Measurements from ENCODE around the gene CSNK1E.
A peak's percentile ranks its signal among the peaks of the same experiment; 100 is the strongest.
"Not testable (repeated sequence)": the region's sequence is repeated elsewhere in the genome, so short reads cannot be mapped to it uniquely, and the experiment has no call there.

Gene CSNK1E

DNA sequence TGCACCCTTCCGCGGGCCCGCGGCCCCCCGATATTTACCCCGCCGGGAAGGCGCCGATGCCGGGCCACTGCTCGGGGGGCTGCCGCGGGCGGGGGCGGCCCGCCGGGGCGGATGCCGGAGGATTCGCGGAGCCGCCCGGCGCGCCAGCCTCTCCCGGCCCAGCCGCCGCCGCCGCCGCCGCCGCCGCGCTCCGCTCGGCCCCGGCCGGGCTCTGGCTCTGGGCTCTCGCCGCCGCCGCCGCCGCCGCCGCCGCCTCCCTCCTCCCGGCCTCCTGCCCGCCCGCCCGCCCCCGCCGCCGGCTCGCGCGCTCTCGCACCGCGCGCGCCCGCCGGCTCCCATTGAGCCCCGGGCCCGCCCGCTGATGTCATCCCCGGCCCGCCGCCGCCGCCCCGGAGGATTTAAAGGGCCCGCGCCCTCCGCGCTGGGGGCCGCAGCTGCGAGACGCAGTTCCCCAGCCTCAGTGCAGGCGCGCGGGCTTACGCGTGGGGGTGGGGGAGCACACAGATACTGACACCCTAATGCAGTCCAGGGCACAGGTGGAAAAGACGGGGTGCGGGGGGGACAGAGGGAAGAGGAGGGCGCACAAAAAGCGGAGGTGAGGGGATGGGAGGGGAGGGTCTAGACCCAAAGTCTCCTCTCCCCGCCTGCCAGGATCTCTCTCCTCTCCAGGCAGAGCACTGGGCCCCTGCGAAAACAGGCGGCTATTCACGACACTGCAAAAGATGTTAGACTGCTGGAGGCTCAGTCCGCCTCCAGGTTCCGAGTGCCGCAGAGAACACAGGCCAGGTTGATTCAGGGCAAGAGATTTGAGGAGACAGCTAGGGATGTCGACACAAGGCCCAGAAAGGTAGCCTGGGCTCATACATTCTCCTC is at the start of gene CSNK1E:
Gene CSNK1E, minus strand, starts transcription at position 312 of the 873 bp plus-strand sequence. CDS start 3,276 bp downstream, outside the sequence.
- peak; percentile 78 for DNase-seq

DNA sequence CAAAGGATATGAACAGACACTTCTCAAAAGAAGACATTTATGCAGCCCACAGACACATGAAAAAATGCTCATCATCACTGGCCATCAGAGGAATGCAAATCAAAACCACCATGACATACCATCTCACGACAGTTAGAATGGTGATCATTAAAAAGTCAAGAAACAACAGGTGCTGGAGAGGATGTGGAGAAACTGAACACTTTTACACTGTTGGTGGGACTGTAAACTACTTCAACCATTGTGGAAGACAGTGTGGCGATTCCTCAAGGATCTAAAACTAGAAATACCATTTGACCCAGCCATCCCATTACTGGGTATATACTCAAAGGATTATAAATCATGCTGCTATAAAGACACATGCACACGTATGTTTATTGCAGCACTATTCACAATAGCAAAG is 48.6 kb upstream of the CSNK1E start:
- not testable (repeated sequence) for DNase-seq

DNA sequence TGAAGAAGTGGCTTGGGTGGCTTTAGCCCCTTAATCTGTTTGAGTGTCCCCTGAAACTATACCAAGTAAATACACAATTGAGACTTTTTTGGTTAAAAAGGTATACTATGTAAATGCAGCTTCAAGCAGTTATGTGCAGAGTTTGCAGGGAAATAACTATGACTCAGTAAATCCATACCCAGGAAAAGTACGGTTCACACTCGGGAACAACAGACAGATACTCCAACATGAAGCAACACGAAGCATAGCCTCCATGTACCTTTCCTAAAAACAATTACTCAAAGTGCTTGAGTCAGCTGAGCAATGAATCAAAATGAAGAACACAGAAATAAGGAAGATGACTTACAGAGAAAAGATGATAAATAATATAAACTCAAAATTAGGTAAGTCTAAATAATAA is 47.9 kb upstream of the CSNK1E start:
- DNase-seq = not testable (repeated sequence)

DNA sequence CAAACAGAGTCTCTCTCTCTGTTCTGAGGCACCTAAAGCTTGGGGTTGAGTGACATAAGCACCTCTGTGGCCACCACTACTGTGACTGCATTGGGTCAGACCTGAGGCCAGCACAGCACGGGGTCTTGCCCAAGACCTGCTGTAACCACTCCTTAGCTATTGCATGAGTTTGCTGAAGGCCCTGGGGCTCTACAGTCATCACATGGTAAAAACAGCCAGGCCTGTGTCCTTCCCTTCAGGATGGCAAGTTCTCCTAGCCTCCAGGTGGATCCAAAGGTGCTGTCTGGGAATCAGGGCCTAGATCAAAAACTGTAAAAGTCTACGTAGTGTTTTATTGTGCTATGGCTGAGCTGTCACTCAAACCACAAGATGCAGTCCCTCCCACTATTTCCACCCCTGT is 43.3 kb upstream of the CSNK1E start:
- DNase-seq = not testable (repeated sequence)

DNA sequence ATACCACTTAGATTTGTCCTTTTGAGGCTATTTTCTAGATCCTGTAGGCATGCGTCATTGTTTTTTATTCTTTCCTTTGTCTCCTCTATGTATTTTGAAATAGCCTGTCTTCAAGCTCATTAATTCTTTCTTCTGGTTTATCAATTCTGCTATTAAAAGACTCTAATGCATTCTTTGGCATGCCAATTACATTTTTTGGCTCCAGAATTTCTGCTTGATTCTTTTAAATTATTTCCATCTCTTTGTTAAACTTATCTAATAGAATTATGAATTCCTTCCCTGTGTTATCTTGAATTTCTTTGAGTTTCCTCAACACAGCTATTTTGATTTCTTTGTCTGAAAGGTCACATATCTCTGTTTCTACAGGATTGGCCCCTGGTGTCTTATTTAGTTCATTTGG is 42.6 kb upstream of the CSNK1E start:
- DNase-seq = not testable (repeated sequence)

DNA sequence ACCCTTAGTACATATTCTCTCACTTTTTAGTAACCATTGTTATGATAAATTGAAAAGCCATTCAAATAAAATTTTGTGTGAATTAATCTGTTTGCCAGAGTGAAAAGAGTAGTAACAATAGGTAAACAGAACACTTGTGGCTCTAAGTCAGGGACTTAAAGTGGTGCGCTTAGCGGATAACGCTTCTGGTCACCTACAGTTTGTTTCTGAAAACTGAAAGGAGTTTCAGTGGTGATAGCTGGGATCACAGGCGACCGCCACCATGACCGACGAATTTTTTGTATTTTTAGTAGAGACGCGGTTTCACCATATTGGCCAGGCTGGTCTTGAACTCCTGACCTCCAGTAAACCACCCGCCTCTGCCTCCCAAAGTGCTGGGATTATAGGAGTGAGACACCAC is 40.7 kb upstream of the CSNK1E start:
- not testable (repeated sequence) for DNase-seq

DNA sequence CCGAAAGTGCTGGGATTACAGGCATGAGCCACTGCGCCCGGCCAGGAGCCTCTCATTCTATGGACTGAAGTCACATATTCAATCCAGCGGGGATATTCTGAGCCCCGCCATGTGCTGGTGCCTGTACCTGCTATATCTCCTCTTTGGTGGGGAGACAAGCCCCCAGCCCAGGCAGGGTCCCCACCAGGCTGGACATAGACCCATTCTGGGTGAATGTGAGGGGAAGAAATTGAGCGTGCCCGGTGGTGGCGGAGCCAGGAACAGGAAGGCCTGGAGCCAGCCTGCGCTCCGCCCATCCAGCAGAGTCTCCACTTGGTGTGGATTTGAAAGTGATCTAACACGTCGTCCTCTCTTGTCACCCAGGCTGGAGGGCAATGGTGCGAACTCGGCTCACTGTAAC is 38.0 kb upstream of the CSNK1E start:
- DNase-seq = no peak

DNA sequence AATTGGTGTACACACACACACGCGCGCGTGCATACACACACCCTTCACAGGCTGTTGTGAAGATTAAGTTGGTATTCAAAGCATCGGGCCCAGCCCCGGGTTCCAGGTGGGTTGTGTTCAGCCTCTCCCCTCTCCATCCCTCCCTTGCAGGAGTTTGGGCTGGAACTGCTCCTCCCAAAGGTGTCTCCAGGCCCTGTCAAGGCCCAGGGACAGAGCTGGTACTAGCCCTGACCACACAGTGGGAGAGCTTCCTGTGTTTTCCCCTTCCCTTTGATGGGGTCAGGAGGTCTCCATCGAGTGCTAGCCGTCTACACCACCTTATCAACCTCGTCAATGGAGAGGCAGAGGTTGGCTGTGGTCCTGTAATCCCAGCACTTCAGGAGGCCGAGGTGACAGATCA is 36.5 kb upstream of the CSNK1E start:
- DNase-seq = no peak

DNA sequence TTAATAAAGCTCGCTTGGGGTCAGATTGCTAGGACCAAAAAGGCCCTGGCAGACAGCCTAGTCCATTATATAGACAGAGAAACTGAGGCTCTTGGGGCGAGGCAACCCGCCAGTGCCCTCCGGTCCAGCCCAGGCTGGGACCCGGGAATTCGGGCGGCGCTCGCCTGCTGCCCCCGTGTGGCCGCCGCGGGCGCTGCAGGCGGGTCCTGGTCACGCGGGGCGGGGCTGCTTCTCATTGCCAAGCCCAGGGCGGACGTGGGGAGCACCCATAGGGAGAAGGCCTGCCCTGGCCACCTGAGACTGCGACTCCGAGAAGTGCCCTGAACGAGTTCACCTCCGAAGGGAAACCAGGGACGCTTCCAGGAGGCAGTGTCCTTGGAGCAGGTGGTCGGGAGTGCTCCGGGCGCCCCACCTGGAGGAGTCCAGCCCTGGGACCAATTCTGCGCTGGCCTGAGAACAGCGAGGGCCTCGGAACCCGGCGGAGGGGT is 36.0 kb upstream of the CSNK1E start:
- peak; percentile 76 for DNase-seq

DNA sequence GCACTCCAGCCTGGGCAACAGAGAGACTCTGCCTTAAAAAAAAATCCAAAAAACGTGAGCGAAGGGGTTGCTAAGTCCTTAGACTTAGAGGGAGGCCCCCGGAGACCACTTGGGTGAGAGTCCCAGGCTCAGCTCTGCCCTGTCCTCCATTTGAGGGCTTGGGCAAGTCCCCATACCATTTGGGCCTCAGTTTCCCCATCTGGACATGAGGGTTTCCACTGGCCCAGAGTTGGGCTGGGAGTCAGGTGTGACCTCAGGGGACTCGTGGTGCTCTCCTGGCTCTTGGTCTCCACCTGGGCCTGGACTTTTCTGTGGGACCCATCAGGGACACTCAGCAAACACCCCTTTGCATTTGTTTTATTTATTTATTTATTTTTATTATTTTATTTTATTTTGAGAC is 35.2 kb upstream of the CSNK1E start:
- no peak for DNase-seq

DNA sequence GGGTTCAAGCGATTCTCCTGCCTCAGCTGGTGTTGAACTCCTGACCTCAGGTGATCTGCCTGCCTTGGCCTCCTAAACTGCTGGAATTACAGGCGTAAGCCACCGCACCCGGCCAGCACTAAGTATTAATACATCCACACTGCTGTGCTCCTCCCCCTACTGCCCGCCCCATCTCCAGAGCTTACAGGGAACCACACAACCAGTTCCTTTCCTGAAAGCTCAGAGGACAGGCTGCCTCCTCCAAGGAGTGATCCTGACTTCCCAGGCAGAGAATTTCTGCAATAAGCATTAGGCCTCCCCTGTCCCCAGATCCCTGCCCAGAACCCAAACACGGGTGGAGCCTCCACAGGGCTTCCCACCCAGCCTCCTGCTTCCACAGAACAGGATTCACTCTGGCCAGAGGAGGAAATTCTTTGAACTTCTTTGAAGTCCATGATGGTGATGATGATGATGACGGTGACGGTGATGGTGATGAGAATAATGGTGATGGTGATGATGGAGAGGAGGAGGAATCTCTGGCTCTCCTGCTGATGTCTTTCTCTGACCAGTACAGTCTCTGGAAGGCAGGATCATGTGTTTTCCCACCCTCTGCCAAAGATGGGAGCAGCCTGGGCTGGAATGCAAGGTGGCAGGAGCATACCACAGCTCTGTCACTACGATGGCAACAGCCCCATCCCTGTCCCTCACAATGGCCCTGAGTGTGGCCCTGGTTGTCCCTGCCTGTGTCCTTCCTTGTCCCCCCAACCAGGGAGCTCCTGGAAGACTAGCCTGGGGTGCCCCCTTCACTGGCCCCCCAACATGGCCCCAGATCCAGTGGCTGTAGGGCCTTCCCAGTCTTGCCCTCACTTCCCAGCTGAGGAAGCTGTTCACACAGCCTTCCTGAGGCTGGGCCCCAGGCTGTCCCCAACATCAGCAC is 33.5 kb upstream of the CSNK1E start:
- no peak for DNase-seq

DNA sequence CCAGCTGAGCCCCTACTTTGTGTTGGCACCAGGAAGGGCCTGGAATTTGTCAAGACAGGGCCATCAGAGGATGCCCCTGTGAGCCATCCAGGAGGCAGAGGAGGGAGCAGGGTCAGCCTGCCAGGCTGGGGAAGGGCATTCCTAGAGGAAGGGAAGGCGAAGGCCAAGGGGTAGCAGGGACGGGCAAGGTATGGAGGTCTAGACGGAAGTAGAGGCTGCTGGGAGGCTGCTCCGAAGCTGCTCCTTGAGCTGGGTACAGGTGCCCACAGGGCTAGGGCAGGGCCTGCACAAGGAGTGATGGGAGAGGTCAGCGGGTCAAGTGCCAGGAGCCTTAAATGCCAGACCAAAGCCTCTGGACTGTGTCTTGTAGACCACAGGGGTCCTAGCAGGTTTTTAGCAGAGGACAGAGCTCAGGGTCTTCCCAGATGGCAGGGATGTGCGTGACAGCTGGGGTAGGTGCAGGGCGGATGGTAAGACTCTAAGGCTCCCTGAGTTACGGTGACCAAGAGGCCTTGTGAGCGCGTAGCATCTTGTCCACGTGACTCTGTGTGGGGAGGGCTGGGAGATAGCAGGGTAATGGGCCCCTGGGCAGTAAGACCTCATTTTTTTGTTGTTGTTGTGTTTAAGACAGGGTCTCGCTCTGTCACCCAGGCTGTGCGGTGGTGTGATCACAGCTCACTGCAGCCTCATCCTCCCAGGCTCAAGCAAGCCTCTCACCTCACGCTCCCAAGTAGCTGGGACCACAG is 31.7 kb upstream of the CSNK1E start:
- no peak for DNase-seq

DNA sequence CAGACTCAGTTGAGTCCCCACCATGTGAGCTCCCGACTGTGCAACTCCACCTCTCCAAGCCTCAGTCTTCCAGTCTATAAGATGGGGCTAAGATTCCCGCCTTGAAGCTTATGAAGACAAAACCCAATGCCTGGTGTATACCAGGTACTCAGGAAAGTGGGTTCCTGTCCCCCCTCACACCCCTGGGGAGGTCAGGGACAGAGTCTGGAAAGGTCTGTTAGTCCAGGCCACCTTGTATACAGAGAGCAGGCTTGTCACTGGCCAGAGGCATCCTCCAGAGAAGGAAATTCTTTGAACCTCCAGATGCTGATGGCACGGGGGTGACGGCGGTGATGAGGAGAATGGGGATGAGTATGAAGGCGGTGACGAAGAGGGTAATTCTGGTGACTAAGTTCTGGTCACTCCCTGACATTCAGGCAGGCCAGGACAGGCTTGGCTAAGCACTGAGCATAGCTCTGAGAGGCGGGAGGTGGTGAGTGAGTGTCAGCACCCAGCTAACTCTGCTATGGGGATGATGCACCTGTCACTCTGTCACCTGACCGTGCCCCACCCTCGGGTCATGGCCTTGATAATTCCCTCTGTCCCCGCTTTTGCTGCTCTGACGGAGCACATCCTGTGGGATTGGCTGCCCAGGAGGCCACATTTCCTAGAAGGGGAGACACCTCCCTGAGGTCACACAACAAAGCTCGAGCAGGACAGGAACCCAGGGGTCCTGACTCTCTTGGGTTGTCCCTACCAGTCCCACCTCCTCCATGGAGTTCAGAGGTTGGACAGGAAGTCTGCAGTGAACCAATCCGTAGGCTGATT is 30.9 kb upstream of the CSNK1E start:
- DNase-seq = no peak

DNA sequence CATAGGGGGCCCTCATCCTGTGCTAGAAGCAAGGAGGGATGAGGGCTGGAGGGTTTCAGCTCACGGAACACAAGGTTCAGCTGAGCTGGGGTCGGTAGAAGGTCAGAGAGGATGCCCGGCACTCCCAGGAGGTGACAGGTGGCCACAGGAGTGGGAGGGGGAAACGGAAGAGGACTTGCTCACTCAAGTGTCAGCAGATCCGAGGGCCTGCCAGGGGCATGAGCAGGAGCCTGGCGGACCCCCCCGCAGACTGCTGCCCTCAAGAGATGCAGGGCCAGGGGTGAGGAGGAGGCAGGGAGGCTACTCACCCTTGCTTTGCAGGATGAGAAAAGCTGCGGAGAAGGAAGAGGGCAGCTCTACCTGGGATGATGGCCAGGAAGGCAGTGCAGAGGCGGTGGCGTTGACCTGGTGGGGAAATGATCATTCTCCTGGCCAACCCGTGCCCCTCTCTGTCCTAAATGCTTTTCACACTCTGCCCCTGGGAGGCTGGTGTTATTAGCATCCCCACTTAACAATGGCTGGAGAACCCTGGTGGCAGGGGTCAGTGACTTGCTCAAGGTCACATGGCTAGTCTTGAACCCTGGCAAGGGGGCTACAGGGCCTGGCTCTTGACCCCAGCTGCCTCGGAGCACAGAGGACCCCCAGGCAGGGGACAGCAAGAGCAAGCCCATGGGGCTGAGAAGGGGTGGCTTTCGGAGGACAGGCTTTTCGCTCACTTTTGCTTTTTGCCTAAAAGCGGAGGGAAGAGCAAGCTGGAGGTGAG is 30.1 kb upstream of the CSNK1E start:
- DNase-seq = no peak

DNA sequence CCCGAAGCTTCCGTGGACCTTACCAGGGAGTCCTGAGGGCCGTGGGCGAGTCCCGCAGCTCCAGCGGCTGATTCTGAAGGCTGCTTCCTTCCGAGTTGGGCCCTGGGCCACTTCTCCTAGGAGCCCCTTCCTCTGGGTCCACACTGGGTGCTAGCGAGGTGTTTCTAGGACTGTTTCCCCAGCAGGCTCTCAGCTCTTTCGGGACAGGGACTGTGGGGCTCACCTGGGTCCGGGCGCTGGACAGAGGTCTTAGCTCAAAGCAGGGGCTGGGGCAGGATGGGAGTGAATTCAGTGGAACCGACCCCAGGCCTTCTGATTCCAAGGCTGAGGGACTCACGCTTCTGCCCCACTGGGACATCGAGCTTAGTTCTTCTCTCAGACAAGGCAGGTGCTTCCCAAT is 29.3 kb upstream of the CSNK1E start:
- DNase-seq = no peak

DNA sequence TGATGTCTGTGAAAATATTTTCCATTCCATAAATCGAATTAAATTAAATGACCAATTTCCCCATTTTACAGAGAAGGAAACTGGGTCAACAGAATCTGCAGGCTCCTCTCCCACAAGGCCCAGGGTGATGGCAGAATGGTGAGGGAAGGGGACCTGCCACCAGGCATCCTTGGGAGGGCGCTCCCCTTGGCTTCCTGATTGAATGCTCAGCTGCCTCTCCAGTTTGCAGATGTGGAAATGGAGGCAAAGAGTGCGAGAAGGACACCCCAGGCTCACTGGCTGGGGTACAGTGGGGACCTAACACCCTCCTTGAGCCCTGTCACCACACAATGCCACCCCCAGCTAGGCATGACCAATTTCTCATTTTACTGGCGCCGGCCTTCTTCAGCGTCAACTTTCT is 28.5 kb upstream of the CSNK1E start:
- no peak for DNase-seq

DNA sequence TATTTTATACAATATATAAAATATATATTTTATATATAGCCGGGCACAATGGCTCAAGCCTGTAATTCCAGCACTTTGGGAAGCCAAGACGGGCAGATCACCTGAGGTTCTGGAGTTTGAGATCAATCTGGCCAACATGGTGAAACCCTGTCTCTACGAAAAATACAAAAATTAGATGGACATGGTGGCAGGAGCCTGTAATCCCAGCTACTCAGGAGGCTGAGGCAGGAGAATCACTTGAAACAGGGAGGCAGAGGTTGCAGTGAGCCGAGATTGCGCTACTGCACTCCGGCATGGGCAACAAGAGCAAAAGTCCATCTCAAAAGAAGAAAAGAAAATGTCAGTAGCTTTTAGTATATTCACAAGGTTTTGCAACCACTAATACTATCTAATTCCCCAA is 22.7 kb upstream of the CSNK1E start:
- not testable (repeated sequence) for DNase-seq

DNA sequence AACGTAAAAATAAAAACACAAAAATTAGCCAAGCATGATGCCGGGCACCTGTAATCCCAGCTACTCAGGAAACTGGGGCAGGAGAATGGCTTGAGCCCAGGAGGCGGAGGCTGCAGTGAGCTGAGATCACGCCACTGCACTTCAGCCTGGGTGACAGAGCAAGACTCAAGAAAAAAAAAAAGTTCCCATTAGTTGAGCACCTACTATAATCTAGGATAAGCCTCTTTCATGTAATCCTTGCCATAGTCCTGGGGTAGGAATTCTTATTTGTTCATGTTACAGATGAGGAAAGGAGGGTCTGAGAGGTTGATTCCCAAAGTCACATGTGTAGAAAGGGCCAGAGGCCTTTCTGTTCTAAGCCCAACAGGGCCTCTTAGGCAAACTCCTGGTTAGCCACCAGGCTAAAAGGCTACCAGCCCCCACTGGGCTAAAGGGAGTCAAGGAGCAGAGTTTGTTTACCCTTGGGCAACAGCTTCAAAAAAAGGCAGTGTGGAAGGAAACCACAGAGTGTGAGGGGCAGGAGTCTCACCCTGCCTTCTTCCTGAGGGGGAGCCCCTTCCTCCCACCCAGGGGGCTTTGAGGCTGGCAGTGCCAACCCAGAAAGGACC is 21.6 kb upstream of the CSNK1E start:
- no peak for DNase-seq

DNA sequence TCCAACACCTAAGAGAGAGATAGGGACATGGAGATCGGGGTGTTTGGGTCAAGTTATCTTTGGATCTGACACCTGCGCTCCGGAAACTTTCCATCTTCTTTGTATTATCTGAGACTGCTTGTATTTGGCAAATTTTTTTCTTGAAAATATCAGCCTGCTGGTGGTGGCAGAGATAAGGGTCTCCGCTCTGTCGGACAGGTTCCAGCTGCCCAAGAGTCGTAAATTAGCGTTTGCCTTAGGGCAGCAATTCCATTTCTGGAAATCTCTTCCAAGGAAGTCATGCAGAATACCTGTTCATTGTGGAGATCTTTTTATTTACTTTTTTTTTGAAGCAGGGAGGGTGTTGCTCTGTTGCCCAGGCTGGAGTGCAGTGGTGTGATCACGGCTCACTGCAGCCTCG is 19.5 kb upstream of the CSNK1E start:
- no peak for DNase-seq

DNA sequence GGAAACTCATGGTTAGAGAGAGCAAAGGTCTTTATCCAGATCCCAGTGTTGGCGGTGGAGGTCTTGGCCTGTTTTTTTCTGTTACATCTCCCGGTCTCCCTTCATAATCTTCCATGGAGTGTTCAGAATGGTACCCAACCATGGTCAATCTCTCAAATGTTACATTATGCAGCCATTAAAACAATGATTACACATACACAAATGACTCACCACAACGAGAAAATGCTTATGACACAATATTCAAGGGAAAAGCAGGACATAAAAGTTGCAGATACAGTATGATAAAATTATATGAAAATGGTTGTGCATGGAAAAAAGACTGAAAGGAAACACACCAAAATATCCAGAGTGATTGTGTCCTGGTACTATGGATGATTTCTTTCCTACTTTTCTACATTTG is 17.8 kb upstream of the CSNK1E start:
- DNase-seq = no peak

DNA sequence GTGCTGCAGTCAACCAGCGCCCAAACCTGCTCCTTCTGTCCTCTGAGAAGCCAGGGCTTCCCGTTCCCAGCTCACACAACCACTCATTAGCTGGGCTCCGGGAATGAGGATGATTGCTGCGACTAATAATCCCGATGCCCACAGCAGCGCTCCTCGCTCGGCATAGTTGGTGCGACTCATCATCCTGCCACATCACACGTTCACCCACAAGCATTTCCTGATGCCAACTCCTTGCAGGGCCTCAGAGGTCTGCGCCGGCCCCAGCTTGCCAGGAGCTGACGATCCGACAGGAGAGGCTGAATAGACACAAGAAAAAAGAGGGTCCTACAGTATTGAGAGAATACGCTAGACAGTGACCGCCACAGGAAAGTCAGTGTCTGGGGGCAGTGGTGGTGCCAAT is 10.6 kb upstream of the CSNK1E start:
- DNase-seq = no peak
